GM12875 (cell line): ENCODE results near the gene CORO1C.
"Not testable (repeated sequence)": the region's sequence is repeated elsewhere in the genome, so short reads cannot be mapped to it uniquely, and the experiment has no call there.

Source experiments
- H3K4me3 ChIP-seq: one replicate; pipeline ENCODE4 v1.5.1; 2011; ENCODE audit warnings: low read depth, low read length, control low read depth
- TF ChIP-seq, protein P1 (sequence below): IDR thresholded peaks from 2 replicates; pipeline ENCODE4 v1.5.1; 2011; ENCODE audit warnings: low read depth, mild to moderate bottlenecking, control low read depth, inconsistent platforms, low read length, moderate library complexity, borderline replicate concordance; ENCODE audit not compliant: insufficient read depth

CORO1C gene

DNA sequence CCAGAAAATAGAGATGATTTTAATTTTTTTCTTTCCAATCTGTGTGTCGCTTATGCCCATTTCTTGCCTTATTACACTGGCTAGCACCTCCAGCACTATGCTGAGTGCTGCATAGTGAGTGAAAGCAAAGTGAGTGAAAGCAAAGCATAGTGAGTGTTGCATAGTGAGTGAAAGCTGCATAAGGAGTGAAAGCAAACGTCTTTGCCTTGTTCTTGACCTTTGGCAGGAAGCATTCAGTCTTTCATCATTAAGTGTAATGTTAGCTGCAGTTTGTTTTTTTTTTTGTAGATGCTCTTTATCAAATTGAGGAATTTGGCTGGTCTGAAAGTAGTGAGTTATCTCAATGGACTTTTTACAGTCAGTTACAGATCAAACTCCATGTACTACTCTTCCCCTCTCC is 6.9 kb upstream of the CORO1C start:
- TF ChIP-seq, protein P1, sequence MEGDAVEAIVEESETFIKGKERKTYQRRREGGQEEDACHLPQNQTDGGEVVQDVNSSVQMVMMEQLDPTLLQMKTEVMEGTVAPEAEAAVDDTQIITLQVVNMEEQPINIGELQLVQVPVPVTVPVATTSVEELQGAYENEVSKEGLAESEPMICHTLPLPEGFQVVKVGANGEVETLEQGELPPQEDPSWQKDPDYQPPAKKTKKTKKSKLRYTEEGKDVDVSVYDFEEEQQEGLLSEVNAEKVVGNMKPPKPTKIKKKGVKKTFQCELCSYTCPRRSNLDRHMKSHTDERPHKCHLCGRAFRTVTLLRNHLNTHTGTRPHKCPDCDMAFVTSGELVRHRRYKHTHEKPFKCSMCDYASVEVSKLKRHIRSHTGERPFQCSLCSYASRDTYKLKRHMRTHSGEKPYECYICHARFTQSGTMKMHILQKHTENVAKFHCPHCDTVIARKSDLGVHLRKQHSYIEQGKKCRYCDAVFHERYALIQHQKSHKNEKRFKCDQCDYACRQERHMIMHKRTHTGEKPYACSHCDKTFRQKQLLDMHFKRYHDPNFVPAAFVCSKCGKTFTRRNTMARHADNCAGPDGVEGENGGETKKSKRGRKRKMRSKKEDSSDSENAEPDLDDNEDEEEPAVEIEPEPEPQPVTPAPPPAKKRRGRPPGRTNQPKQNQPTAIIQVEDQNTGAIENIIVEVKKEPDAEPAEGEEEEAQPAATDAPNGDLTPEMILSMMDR = no peak
- no peak overlapping the region for H3K4me3 ChIP-seq

DNA sequence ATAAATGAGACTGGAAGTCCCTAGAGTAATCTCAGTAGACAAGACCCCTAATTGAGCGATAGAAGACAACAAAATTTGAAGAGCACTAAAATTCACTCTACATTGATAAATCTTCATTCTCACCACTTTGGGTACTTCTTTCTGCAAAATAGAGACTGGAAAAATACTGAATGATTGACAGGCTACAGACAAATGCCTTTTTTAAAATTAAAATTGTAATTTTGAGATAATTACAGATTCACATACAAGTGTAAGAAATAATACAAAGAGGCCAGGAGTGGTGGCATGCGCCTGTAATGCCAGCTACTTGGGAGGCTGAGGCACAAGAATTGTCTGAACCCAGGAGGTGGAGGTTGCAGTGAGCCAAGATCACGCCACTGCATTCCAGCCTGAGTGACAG is 4.5 kb upstream of the CORO1C start:
- TF ChIP-seq, protein P1 = no peak
- H3K4me3 ChIP-seq = no peak overlapping the region

DNA sequence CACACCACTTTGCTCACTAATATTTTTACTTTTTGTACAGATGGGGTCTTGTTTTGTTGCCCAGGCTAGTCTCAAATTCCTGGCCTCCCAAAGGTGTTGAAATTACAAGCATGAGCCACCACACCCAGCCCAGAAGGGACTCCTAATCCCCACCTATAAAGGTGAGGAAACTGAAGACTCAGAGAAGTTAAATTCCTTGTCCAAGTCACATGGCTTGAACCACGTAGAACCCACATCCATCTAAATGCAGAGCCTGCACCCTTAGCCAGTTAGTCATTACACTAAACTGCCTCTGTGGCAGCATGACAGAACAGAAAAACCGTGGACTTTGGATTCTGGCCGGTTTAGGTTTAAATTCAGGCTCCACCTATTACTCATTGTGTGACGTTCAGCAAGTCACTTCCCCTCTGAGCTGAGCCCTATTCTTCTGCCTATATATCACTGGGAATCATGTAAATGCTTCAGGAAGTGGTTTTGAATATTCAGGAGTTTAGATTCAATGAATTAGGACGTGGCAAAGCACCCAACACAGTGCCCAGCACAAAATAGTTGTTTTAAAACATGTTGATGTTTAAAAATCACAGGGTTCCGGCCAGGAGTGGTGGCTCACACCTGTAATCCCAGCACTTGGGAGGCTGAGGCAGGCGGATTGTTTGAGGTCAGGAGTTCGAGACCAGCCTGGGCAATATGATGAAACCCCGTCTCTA is 3.0 kb upstream of the CORO1C start:
- no peak overlapping the region for H3K4me3 ChIP-seq
- TF ChIP-seq, protein P1 = no peak

DNA sequence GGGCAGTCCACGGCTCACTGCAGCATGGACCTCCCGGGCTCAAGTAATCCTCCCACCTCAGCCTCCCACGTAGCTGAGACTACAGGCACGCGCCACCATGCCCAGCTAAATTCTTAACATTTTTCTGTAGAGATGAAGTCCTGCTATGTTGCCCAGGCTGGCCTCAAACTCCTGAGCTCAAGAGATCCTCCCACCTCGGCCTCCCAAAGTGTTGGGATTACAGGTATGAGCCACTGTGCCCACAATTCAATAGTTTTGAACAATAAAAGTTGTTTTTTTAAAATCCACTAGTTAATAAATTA is 1.9 kb upstream of the CORO1C start:
- not testable (repeated sequence) for H3K4me3 ChIP-seq

DNA sequence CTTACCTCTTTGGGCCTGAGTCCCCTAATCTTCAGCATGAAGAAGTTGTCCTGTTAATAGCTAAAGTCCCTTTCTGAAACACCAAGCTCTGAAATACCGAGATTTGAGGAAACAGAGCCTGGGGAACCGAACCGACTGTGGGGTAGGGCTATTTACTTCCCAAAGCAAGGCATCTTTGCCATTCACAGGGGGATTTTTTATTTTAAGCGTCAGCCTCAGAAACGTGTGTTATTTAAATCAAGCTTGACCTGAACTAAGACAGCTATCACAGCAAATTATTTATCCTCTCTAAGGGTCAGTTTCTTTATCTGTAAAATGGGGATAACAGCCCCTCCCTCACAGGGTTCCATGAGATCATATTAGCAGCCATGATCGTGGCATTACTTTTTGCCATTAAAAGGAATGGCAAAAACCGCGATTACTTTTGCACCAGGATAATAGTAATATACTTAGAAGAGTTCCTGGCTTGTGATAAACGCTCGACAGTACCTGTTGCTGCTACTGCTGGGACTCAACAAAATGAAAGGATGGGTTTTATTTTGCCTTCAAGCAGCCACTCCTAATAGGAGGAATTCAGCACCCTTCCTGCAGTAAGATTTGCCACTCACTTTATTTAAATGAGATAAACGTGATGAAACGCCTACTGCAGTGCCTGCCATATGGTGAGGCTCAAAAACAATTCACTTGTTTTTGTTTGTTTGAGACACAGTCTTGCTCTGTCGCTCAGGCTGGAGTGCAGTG is 1.3 kb upstream of the CORO1C start:
- TF ChIP-seq, protein P1 = no peak
- peak overlapping the region; percentile 92 for H3K4me3 ChIP-seq

DNA sequence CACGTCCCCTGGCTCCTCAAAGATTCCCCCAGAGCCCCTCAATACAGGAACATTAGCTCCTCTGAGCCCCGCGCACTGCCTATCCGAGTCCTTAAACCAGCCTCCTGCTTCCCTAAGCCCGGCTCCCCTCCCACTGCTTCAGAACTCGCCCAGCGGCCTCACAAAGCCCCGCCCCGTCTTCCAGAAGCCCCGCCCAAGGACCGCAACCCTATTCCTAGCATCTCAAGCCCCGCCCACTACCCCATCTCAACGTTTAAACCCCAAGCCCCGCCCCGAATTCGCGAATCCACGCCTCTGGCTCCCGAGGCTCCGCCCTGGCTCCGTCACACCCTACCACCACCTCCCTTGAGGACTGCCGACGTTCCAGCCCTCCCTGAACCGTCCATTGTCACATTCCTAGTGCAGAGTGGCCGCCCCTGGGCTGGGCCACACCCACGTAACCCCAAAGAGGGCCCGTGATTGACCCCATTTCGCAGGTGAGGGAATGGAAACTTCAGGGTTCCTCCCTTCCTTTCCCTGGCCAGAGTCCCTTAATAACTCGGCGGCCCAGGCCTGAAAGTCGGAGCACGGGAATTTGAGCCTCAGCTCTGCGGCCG is 646 bp upstream of the CORO1C start:
- peak overlapping the region; percentile 92 for H3K4me3 ChIP-seq
- TF ChIP-seq, protein P1 = no peak

DNA sequence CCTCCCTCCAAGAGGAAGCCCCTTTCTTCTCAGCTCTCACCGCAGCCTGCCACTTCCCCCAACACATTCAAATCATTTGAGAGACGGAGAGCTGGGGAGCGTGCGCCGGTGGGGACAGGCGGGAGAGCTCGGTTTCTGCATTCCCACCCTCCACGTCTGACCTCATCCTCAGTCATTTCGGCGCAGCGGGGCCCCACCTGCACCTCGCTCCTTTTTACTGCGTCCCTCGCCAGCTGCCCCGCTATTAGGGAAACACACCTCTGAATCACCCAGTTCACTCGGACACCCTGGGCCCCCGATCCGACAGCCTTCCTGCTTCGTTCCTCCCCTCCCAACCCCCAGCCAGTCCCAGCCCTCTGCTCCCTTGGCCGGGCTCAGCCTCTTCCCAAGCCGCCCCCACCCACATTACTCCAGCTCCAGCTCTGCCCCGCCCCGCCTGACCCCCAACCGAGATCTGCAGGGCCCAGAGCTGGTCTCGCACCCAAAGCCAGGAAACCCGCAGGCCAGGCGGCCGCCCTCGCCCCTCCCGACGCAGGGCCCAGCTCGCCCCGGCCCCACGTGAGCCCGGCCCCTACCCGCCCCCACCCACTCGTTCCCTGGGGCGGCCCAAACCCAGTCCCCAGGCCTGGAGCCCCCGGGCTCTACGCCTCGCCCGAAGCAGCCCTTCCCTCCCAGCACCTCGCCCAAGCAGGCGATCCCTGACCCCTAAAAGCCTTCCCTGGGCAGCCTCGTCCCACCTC is 783 bp downstream of the CORO1C start:
- TF ChIP-seq, protein P1 = no peak
- H3K4me3 ChIP-seq = peak overlapping the region; percentile 92
